Measurements from ENCODE around the gene FOS.

- TF ChIP-seq POLR2A (IDR thresholded peaks at IDR 0.05; ENCODE audit: low read length) (no peak), GATA1 (IDR thresholded peaks at IDR 0.05; ENCODE audit: low read depth, low read length) (no peak)
Measured at GRCh38 chr14:75307700-75308379, 29.2 kb downstream of the FOS start.

Data from erythroblast (primary cell).